Measurements from ENCODE around the gene CCDC88B.

The CCDC88B gene

DNA sequence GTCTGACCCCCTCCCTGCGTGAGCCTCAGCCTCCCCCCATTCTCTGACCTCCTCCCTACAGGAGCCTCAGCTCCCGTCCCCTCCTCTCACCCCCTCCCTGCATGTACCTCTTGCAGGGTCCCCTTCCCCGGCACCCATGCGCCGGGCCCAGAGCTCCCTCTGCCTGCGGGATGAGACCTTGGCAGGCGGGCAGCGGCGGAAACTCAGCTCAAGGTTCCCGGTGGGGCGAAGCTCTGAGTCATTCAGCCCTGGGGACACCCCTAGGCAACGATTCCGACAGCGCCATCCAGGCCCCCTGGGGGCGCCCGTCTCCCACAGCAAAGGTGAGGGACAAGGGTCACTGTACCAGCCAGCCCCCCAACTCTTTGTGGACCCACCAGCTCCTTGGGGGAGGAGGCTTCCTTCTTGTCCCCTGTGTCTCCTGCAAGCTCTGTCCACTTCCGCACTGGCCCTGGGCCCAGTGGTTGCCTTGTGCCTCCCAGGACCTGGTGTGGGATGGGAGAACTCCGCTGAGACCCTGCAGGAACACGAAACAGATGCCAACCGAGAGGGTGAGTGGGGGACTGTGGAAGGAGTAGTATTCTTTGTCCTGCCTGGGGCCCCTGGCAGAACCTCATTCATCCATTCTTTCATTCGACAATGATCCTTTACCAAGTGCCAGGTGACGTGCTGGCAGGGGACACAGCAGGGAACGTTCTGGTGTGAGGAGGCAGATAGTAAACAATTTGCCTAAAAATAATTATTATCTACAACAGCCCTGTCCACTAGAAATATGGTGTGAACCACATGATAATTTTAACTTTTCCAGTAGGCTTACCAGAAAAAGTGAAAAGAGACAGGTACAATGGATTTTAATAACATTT lies 15.3 kb downstream of the CCDC88B start:
- no peak for DNase-seq (ENCODE audit: low read depth, low spot score)

DNA sequence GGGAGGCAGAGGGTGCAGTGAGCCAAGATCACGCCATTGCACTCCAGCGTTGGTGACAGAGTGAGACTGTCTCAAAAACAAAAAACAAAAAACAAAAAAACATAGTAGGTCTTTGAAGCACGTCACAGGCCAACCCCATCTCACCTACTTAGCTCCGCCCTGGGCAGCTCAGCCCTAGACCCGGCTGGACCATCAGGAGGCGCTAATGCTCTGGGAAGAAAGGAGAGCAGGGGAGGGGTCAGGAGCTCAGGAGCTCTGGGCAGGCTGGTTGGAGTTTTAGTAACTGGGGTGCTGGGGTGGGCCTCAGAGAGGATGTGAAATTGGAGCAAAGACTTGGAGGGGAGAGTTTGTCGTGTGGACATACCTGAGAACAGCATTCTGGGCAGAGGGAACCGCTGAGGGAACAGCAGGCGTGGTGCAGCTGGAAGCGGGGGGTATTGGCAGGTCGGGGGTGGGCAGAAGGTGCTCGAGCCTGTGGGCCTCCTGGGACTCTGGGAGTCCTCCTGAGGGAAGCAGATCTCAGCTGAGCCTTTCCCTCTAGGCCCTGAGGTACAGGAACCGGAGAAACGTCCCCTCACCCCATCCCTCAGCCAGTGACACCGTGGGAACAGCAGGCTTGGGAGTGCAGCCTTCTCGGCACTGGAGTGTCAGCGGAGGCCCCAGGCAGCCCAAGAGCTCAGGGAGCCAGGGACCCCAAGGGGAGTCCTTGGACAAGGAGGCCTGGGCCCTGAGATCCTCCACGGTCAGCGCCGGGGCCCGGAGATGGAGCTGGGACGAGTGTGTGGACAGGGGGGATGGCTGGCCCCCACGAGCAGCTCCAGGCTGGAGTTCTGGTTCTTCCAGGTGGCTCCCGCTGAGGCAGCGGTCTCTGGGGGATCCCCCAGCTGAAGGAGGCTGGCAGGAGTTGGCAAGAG lies 16.8 kb downstream of the CCDC88B start:
- no peak overlapping the region for H3K4me3 ChIP-seq (ENCODE audit: low read length)
- peak; percentile 50 for DNase-seq (ENCODE audit: low read depth, low spot score)

More for the DNA sequence above, 15.3 kb downstream of the CCDC88B start:
- H3K4me3 ChIP-seq (ENCODE audit: low read length), result no peak overlapping the region

DNA sequence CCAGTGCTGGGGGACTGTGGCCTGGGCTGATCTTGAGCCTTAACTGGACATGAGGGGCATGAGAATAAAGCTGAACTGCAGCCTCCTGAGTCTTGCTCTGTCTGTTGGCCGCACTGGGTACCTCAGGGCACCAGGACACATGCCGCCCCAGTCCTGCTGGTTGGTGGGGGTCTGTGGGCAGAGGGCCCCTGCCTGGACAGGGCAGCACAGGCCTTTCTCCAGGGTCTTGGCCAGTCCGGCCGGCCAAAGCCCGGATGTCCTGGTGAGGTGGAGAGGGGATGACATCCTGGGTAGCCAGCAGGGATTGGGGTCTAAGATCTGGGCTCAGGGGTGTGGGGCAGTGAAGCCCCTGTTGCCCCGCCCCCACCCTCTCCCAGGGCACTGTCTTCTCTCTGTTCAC lies 17.4 kb downstream of the CCDC88B start:
- H3K4me3 ChIP-seq (ENCODE audit: low read length), result no peak overlapping the region
- no peak for DNase-seq (ENCODE audit: low read depth, low spot score)

DNA sequence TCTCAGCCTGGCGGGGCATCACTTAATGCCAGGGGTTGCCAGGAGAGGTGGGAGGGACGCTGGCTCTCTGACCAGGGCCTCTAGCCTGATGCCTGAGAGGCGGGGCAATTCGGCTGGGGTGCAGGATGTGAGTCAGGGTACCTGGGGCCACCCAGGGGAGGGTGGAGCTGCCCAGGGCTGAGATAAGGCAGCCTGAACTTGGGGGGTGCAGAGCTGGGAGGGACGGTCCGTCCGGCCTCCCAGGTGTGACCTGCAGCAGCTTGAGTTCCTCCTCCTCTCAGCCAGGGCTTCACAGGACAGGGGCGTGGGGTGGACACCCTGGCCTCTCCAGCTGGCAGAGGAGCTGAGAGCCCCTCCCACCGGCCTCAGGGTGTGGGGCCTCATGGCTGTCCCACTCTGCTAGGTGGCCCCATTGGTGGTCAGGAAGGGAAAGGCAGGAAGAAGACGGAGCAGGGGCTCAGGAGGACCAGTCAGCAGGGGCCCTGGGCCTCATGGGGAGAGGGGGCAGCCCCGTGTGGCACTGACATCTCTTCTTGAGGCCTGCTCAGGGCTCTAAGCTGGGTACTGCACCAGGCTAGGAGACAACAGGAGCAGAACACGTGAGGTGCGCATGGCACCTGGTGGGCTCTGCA lies 18.0 kb downstream of the CCDC88B start:
- peak overlapping the region; percentile 83 for H3K4me3 ChIP-seq (ENCODE audit: low read length)
- DNase-seq (ENCODE audit: low read depth, low spot score), result no peak

DNA sequence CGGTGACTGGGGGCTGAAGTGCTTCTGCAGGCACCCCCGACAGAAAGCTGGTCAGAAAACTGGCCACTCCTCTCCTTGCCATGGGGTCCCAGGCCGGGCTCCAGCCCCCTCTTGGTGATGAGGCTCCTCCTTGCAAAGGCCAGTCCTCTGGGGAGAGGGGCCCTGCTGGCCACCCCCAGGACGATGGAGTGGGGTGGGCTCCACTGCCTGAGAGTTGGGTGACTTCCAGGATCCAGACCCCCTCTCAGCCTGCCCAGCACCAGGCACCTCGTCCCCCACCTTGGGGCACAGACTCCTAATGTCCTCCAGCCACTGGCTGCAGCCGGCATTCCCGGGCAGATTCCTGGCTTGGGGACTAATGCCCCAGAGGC lies 18.5 kb downstream of the CCDC88B start:
- peak overlapping the region; percentile 83 for H3K4me3 ChIP-seq (ENCODE audit: low read length)
- DNase-seq (ENCODE audit: low read depth, low spot score), result no peak

DNA sequence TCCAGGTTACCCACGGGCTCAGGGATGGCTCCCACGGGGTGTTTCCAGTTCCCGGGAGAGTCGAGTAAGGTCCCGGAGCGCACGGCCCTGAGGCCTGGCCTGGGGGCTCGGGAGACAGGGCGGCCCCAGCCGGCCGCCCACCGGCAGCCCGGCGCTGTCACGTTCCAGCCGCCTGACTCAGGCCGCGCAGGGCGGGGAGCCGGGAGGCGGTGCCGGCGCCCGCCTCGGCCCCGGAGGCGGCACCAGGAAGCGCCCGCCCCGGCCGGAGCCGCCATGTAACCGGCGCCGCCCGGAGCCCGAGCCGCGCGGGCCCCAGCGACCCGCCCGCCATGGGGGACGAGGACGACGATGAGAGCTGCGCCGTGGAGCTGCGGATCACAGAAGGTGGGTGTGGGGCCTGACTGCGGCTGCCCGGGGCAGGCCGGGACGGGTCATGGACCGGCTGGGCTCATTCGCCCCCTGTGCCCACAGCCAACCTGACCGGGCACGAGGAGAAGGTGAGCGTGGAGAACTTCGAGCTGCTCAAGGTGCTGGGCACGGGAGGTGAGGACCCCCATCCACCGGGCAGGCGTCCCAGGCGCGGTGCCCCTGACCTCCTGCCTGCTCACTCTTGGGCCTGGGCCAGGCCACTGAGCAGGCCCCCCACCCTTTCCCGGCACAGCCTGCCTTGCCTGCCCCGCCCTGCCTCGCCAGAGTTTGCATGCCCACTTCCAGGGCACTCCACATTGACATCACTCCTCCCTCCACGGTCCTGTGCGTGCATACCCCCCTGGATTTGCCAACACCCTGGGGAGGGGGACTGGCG lies 19.1 kb downstream of the CCDC88B start, which contains the start of gene RPS6KA4:
RPS6KA4 (plus strand) TSS at position 256 of the 805 bp plus-strand sequence; CDS start at position 330, 74 bp downstream.
- H3K4me3 ChIP-seq (ENCODE audit: low read length), result peak within 1 kb of the TSS; percentile 83

DNA sequence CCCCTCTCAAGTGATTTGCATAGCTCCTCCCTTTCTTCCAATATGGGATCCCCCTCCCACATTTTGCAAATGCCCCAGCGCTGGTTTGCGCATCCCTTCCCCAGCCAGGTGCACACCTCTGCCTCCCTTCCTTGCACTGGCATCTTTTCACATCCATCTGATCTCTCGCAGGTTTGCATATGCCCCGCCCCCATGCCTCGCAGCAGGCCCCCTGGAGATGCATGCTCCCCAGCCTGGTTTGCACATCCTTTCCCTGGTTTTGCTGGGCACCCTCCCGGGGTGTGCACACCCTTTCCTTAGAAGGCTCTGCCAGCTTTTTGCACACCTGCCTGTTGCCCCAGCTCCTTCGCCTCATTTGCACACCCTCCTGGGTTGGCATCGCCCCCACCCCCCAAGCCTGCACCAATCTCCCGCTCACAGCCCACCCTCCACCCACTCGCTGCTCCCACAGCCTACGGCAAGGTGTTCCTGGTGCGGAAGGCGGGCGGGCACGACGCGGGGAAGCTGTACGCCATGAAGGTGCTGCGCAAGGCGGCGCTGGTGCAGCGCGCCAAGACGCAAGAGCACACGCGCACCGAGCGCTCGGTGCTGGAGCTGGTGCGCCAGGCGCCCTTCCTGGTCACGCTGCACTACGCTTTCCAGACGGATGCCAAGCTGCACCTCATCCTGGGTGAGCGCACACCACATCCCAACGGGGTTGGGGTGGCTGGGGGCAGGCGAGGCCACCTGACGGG lies 19.9 kb downstream of the CCDC88B start:
- DNase-seq (ENCODE audit: low read depth, low spot score), result no peak

More for the DNA sequence above, 19.1 kb downstream of the CCDC88B start, which contains the start of gene RPS6KA4:
- DNase-seq (ENCODE audit: low read depth, low spot score), result no peak

DNA sequence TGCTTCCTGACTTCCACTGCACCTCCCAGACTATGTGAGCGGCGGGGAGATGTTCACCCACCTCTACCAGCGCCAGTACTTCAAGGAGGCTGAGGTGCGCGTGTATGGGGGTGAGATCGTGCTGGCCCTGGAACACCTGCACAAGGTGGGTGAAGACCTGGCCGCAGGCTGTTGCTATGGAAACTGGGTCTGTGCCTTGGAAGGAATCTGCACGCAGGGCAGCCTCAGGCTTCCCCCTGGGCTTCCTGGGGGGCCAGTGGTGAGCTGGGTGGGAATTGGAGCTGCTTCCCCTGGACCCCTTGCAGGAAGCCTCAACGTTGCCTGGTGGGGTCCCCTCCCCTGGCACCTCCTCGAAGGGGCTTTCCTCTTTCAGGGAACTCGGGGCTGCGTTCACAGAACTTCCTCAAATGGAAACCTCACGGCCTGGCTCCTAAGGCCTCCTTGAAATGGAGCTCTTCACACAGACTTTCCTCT lies 20.5 kb downstream of the CCDC88B start:
- no peak overlapping the region for H3K4me3 ChIP-seq (ENCODE audit: low read length)
- DNase-seq (ENCODE audit: low read depth, low spot score), result no peak

More for the DNA sequence above, 19.9 kb downstream of the CCDC88B start:
- H3K4me3 ChIP-seq (ENCODE audit: low read length), result peak overlapping the region; percentile 83

DNA sequence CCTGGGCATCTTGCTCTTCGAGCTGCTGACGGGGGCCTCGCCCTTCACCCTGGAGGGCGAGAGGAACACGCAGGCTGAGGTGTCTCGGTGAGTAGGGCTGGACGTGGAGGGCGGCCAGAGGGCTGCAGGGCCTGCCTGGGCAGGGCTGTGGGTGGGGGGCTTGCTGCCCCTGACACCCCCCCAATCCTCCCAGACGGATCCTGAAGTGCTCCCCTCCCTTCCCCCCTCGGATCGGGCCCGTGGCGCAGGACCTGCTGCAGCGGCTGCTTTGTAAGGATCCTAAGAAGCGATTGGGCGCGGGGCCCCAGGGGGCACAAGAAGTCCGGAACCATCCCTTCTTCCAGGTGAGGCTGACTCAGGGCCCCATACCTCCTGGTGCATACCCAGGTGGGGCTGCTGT lies 21.7 kb downstream of the CCDC88B start:
- H3K4me3 ChIP-seq (ENCODE audit: low read length), result no peak overlapping the region
- no peak for DNase-seq (ENCODE audit: low read depth, low spot score)

DNA sequence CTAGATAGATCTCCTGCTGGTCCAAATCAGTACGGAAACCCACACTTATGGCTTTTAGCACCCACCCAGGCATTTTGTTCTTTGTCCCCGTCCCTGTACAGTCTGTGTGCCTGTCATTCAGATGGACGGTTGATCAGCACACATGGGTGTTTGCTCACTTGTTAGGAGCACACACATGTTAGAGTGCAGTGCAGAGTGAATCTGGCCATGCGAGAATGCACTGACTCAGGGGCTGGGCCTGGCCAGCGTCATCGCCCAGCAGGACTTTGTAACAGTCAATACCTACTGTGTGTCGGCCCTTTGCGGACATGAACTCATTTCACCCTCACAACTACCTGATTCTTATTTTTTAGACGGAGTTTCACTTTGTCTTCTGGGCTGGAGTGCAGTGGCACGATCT lies 22.3 kb downstream of the CCDC88B start:
- no peak for DNase-seq (ENCODE audit: low read depth, low spot score)
- H3K4me3 ChIP-seq (ENCODE audit: low read length), result no peak overlapping the region

DNA sequence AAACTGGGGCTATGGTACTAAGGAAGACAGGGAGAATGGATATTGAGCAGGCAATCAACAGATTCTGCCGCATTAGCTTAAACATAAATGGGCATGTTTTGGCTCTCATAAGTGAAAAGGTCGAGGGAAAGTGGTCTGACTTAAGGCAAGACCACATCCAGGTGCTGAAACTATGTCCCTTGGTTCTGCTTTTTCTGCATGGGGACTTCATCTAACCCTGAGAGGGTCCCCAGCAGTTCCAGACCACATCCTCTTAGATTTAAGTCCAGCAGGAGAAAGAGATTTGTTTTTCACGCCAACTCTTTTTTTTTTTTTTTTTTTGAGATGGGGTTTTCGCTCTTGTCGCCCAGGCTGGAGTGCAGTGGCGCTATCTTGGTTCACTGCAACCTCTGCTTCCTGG lies 24.4 kb downstream of the CCDC88B start:
- H3K4me3 ChIP-seq (ENCODE audit: low read length), result no peak overlapping the region
- no peak for DNase-seq (ENCODE audit: low read depth, low spot score)

DNA sequence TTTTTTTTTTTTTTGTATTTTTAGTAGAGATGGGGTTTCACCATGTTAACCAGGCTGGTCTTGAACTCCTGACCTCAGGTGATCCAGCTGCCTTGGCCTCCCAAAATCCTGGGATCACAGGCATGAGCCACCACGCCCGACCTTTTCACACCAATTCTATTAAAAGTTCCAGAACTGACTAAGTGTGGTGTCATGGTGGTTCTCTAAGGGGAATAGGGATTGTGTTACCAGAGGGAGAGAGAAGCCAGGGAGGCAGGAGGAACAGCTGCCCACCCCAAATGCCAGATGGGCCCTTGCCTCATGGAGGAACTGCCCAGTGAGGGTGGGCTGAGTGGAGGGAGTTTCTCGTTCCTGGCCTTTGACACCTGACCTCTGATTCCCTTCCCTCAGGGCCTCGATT lies 24.9 kb downstream of the CCDC88B start:
- no peak overlapping the region for H3K4me3 ChIP-seq (ENCODE audit: low read length)
- DNase-seq (ENCODE audit: low read depth, low spot score), result no peak

DNA sequence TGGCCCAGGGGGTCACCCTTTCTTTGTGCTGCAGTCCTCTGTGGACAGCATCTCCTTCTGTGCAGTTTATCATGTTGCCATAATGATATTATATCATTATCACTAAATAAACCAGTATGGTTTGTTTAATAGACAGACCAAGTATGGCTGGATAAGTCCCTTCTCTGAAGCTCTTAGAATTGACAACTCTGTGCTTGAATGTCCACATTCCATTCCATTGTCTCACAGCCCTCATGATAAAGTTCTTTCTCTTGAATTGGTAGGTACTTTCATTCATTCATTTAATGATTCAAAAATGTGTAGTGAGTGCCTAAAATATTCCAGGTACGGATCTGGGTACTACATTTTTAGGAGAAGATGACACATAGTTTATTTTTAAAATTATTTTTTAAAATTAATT lies 26.7 kb downstream of the CCDC88B start:
- no peak overlapping the region for H3K4me3 ChIP-seq (ENCODE audit: low read length)
- DNase-seq (ENCODE audit: low read depth, low spot score), result no peak

DNA sequence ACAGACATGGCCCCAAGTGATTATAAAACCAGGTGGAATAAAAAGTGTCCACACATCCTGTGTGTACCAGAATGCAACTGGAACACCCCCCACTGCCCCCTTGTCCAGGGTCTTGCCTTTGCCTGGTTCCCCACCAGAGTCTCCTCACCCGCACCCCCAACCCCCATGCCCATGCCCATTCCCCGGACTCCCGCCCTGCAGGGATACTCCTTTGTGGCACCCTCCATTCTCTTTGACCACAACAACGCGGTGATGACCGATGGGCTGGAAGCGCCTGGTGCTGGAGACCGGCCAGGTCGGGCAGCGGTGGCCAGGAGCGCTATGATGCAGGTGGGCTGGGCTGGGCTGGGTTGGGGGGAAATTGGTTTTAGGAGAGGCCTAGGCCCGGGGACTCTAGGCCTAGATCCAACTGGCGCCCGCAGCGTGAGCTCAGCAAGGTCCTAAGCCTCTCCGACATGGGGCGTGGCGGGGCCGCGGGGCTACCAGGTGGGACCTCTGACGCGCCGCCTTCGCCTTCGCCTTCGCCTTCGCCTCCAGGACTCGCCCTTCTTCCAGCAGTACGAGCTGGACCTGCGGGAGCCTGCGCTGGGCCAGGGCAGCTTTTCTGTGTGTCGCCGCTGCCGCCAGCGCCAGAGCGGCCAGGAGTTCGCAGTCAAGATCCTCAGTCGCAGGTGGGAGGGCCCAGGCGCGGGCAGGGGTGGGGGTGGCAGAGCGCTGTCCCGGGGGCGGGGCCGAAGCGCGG lies 28.1 kb downstream of the CCDC88B start:
- H3K4me3 ChIP-seq (ENCODE audit: low read length), result no peak overlapping the region
- DNase-seq (ENCODE audit: low read depth, low spot score), result no peak

DNA sequence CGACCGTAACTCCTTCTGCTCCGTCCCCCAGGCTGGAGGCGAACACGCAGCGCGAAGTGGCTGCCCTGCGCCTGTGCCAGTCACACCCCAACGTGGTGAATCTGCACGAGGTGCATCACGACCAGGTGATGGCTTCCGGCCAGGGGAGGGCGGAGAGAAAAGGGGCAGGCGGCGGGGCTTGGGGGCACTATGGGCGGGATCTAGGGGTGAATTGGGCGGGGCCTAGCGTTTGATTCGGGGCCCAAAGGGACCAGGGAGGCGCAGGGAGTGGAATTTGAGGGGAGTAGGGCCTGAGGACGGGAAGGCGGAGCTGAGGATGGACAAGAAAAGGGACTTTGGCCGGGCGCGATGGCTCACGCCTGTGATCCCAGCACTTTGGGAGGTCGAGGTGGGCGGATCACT lies 28.7 kb downstream of the CCDC88B start:
- H3K4me3 ChIP-seq (ENCODE audit: low read length), result no peak overlapping the region
- DNase-seq (ENCODE audit: low read depth, low spot score), result no peak

DNA sequence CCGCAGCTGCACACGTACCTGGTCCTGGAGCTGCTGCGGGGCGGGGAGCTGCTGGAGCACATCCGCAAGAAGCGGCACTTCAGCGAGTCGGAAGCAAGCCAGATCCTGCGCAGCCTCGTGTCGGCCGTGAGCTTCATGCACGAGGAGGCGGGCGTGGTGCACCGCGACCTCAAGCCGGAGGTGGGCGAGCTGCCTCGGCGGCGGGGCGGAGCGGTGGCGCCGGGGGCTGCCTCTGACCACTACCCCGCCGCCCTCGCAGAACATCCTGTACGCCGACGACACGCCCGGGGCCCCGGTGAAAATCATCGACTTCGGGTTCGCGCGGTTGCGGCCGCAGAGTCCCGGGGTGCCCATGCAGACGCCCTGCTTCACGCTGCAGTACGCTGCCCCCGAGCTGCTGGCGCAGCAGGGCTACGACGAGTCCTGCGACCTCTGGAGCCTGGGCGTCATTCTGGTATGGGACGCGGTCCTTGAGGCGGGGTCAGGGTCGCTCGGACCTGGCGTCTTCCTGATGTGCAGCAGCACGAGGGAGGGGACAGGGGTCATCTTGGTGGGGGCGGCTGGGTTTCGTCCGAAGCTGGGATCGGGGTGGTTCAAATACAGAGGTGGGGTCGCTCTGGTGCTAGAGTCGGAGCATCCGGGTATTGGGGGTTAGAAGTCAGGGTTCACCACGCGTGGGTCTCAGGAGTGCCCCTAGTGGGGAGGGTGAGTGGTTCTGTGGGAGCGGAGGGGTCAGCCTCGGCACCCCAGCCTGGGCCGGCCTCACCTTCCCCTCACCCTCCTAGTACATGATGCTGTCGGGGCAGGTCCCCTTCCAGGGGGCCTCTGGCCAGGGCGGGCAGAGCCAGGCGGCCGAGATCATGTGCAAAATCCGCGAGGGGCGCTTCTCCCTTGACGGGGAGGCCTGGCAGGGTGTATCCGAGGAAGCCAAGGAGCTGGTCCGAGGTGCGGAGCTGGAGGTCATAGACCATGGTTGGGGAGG lies 29.7 kb downstream of the CCDC88B start:
- no peak for DNase-seq (ENCODE audit: low read depth, low spot score)
- H3K4me3 ChIP-seq (ENCODE audit: low read length), result no peak overlapping the region

Measured in Jurkat, Clone E6-1 (cell line).